Pulmonary artery endothelial cell (primary cell): ENCODE results near the gene ARHGAP21. TPM values are rescaled to one million over a fixed set of nuclear protein-coding genes. Genes with fewer than 3 reads are reported as not detected.
"Not testable (repeated sequence)": the region's sequence is repeated elsewhere in the genome, so short reads cannot be mapped to it uniquely, and the experiment has no call there.

Experiments used
- DNase-seq: peaks from one replicate; pipeline ENCODE4 v3.0.0-alpha.2; 2011; ENCODE audit warnings: low read depth, low spot score
- total RNA-seq: library from RNA; depleted of rRNA; stranded (reverse); fragments of >200 nt; gene quantifications from 2 replicates; pipeline ENCODE4 v1.2.3, GENCODE V29; 2014

The ARHGAP21 gene
- 62.2 and 73.9 TPM in 2 replicates for total RNA-seq

DNA sequence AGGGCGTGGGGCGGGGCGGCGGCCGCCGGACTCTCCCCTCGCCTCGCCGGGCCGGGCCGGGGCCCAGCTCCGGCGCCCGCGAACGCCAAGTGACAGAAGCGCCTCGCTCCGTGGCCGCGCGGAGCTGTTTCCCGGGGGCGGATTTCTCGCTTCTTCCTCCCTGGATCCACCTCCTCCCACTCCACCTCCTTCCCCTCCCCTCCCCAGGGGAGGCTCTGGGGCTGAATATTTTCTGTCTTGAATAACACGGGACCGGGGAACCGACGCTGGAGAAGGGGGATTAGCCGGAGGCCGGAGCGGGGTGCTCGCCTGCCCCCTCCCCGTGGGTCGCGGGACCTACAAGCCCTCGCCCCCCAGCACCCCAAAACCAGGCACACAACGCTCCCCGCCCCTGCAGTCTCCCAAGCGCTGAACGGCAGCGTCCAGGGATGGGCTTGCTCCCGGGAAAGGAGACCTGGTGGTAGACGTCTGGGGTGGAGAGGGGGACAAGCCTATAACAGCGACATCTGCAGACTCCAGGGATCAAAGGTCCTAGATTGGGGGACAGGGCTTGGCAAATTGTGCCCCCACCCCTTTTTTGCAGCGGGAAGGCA lies at the start of gene ARHGAP21:
Gene ARHGAP21 (minus strand): TSS at position 100 of the 593 bp plus-strand sequence. CDS start 1,988 bp downstream, outside the sequence.
- DNase-seq, result no peak

- no peak for DNase-seq
These were observed 48.4 kb upstream of the ARHGAP21 start for GRCh38 chr10:24771943-24772694.

DNA sequence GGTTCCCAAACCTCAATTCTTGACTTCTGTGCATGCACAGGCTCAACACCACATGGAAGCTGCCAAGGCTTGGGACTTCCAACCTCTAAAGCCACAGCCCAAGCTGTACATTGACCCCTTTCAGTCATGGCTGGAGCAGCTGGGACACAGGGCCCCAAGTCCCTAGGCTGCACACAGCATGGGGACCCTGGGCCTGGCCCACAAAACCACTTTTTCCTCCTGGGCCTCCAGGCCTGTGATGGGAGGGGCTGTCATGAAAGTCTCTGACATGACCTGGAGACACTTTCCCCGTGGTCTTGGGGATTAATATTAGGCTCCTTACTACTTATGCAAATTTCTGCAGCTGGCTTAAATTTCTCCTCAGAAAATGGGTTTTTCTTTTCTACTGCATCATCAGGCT lies 41.3 kb upstream of the ARHGAP21 start:
- not testable (repeated sequence) for DNase-seq

DNA sequence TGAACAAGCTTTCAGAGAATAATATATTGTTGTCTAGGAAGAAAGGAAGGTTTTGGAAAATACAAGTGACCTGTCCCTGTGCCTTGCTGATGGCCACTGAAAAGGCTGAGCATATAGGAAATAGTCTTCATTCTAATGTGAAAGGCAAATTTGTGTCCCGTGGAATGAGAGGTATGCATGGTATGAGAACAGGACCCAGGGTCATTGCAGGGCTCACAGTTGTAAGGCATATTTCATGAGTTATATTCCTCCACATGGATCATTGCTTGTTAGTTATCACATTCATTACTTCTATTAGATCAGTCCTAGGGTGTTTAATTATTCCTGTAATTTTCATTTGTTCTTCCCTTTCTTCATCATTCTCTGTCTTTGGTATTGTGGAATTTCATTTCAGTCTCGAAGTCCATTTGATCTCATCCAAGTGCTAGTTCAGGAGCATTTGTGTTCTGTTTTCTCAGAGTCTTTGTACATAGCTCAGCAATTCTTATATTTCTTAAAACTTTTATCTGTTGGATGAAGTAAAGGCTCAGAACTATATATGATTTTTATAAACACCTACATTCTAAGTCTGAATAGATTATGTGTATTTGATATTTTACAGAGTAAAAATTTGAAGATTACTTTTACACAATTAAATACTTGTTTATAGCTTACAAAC lies 39.4 kb upstream of the ARHGAP21 start:
- DNase-seq, result no peak

DNA sequence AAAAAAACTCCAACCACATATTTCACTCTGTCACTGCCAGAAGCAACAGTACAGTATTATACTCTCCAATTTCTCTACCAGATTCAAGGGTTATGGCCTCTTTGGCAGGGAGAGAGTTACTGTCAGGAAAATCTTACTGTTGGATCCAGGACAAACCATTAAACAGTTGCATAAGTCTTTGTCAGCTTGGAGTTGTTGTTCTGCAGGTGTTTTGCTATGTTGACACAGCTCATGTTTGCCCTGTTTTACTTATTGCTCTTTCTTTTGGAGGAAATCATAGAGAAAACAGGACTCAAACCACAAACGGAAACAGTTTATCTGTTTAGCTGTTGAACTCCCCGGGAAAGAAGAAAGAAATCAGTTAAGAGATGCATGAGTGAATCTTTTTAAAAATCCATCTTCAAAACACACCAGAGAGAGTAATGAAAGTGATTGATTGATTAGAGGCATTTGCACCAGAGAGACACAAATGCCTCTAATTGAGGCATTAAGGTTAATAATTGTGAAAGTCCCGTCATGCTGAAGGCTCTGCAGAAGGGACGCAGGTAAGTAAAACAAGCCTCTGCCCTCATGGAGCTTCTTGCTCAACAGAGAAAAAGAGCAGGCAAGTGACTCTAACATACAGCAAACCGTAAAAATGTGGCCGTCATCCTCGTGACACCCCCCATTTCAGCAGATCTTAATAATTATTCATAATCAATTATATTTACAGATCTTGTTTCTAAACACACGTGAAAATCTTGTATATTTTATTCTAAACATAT lies 38.7 kb upstream of the ARHGAP21 start:
- DNase-seq, result no peak

- no peak for DNase-seq
These were observed 36.0 kb upstream of the ARHGAP21 start for GRCh38 chr10:24759672-24760071.

DNA sequence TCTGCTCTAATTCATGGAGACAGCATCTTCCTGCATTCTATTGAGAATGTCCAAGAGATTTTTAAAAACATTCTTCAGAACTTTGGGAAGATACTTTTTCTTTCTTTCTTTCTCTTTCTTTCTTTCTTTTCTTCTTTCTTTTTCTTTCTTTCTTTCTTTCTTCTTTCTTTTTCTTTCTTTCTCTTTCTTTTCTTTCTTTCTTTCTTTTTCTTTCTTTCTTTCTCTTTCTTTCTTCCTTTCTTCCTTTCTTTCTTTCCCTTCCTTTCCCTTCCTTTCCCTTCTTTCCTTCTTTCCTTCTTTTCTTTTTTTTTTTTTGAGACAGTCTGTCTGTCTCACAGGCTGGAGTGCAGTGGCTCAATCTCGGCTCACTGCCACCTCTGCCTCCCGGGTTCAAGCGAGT lies 34.6 kb upstream of the ARHGAP21 start:
- DNase-seq, result not testable (repeated sequence)

DNA sequence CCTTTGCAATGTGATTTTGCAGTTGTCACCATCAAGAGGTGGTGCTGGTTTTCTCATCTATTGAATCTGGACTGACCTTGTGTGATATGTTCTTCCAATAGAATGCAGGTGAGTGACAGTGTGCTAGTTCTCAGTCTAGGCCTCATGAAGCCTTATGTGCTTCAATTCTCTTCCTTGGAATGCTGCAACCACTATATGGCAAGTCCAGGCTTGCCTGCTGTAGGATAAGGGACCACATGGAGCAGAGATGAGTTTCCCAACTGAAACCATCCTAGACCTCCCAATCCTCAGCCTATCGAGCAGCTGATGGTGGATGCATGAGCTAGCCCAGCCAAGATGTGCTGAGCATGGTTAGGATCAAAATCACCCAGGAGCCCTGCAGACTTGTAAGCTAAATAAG lies 32.6 kb upstream of the ARHGAP21 start:
- DNase-seq, result no peak

- no peak for DNase-seq
These were observed 28.0 kb upstream of the ARHGAP21 start for GRCh38 chr10:24751716-24752115.

DNA sequence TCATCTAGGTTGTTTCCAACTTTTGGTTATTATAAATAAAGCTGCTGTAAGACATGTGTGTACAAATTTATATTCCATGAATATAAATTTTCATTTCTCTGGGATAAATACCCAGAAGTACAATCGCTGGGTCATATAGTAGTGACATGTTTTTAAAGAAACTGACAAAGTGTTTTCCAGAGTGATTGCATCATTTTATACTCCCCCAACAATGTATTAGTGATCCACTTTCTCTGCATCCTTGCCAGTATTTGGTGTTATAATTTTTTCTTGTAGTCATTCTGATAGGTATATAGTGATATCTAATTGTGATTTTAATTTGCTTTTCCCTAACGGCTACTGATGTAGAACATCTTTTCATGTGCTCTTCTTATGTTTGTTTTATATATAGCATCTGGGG lies 27.0 kb upstream of the ARHGAP21 start:
- DNase-seq, result no peak

DNA sequence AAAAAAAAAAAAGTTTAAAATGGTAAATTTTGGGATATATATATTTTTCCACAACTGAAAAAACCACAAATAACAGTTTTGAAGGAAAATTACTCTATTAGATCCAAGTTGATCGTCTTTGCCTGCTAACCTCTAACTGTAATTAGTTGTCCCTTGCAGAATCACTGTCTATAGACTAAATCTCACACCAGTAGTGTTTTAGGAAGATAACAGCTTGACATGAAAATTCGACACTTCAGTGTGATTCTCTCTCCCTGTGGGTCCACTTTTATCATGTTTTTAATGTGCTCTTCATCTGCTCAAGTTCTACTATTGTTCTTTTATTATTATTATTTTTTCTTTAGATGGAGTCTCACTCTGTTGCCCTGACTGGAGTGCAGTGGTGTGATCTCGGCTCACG lies 24.5 kb upstream of the ARHGAP21 start:
- no peak for DNase-seq

- DNase-seq, result no peak
These were observed 21.3 kb upstream of the ARHGAP21 start for GRCh38 chr10:24744946-24745345.

- no peak for DNase-seq
These were observed 17.0 kb upstream of the ARHGAP21 start for GRCh38 chr10:24740714-24741113.

GRCh38 chr10:24737001-24737400 lies 13.3 kb upstream of the ARHGAP21 start:
- no peak for DNase-seq

DNA sequence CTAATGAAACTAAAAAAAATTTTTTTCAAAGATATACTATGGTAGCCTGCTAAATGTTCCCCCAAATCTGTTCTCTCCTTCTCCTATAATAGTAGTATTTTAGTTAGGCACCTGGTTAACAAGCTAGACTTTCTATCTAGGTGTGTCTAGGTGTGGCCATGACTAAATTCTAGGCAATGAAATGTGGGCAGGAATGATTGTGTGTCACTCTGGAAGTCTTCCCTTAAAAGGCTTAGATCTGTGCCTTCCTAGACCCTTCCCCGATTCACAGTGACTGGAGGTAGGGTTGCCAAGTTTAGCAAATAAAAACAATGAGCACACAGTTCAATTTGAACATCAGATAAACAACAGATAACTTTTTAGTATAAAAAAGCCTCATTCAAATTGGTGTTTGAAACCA lies 8.3 kb upstream of the ARHGAP21 start:
- DNase-seq, result no peak

DNA sequence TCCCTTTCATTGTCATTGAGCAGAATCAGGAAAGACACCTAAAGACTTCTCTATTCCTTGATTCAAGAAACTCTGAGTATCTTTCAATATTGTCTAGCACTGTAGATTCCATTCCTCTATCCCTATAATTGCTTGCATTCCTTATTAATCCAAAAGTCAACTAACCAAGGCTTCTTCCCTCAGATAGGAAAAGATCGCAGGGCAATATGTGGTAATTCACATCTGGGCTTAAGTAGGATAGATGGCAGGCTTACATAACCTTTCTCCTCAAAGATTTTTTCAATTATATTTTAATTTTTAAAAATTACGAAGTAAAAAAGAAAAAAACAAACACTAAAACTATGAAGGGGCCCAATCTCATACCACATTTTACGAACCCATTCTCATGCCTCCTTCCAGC lies 7.1 kb upstream of the ARHGAP21 start:
- no peak for DNase-seq

- no peak for DNase-seq
These were observed 4.1 kb upstream of the ARHGAP21 start for GRCh38 chr10:24727786-24728185.

GRCh38 chr10:24726626-24727025 lies 2.9 kb upstream of the ARHGAP21 start:
- no peak for DNase-seq

- DNase-seq, result not testable (repeated sequence)
These were observed 2.3 kb upstream of the ARHGAP21 start for GRCh38 chr10:24726029-24726428.

GRCh38 chr10:24724381-24725228 lies 918 bp upstream of the ARHGAP21 start:
- peak; percentile 79 for DNase-seq

- no peak for DNase-seq
These were observed 300 bp downstream of the ARHGAP21 start for GRCh38 chr10:24723386-24723787.
